ENCODE measurements around the gene LPIN1.

Gene LPIN1, protein sequence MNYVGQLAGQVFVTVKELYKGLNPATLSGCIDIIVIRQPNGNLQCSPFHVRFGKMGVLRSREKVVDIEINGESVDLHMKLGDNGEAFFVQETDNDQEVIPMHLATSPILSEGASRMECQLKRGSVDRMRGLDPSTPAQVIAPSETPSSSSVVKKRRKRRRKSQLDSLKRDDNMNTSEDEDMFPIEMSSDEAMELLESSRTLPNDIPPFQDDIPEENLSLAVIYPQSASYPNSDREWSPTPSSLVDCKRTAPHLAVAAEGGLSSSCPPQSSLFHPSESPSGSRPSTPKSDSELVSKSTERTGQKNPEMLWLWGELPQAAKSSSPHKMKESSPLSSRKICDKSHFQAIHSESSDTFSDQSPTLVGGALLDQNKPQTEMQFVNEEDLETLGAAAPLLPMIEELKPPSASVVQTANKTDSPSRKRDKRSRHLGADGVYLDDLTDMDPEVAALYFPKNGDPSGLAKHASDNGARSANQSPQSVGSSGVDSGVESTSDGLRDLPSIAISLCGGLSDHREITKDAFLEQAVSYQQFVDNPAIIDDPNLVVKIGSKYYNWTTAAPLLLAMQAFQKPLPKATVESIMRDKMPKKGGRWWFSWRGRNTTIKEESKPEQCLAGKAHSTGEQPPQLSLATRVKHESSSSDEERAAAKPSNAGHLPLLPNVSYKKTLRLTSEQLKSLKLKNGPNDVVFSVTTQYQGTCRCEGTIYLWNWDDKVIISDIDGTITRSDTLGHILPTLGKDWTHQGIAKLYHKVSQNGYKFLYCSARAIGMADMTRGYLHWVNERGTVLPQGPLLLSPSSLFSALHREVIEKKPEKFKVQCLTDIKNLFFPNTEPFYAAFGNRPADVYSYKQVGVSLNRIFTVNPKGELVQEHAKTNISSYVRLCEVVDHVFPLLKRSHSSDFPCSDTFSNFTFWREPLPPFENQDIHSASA

DNA sequence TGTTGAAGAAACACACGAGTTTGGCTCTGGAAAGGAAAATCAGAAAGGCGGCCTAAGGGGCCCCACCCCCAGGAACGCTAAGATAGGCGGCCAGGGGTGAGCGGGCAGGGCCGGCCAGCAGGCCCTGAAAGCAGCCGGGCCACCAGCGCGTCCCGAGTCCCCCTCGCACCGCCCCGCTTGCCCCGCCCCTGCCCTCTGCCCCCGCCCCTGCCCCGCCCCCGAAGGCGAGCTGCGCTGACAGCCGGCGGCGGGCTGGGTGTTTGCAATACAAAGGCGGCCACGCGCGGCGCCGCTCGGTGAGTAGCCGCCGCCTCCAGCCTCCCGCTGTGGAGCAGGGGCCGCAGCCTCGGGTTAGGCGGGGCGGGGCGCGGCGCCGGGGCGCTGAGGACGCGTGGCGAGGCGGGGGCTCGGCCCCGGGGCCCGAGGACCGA lies at the start of gene LPIN1:
LPIN1 (plus strand) TSS at position 257 of the 431 bp plus-strand sequence. CDS start 18,910 bp downstream, outside the sequence.
- peak; percentile 87 for DNase-seq

DNA sequence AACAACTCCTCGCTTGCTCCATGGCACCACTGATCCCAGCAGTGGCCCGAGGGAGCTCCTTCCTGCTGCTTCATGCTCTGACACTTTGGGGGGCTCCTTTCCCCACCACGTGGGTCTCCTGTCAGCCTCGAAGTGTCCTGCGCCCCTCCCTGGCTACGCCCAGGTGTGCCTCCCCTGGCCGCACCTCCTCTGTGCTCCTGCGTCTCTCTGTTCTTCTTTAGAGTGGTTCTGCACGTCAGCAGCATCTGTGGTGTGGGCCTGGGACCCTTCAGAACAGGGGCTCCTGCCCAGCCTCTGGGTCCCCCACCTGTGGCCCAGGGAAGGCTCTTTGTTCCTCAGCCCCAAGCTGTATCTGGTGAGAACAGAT lies 49.7 kb upstream of the LPIN1 start:
- DNase-seq, result no peak

DNA sequence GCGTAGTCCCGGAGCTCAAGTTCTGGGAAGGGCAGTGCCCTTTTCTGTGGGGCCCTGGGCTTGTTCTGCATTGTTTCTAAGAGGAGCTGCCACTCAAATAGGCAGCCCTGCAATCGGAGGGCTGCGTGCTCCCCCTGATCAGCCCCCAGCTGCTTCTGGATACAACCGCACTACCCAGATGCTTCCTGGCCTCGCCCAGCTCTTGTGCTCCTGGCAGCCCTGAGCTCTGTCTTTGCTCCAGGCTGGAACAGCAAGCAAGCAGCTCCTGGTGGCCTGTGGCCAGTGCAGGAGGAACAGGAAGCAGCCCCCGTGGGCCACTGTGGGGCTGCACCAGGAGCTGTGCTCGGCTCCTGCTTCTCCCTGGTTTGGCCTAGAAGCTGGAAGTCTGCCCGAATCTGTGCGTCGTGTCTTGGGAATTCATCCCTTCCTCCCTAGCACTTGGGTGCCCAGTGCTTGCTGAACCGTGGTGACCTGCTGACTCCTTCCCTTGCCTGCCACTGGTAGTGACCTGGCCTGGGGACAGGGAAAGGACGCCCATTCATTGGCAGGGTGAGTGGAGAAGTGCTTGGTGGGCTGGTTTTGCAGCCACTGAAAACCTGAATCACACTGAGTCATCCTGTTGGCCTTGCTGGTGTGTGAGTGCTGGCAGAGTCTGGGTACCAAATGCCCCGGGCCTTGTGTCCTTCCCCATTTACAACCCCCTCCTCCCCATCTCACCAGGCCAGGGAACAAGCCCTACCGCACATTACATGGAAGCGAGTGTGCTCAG lies 49.1 kb upstream of the LPIN1 start:
- DNase-seq, result peak; percentile 26

DNA sequence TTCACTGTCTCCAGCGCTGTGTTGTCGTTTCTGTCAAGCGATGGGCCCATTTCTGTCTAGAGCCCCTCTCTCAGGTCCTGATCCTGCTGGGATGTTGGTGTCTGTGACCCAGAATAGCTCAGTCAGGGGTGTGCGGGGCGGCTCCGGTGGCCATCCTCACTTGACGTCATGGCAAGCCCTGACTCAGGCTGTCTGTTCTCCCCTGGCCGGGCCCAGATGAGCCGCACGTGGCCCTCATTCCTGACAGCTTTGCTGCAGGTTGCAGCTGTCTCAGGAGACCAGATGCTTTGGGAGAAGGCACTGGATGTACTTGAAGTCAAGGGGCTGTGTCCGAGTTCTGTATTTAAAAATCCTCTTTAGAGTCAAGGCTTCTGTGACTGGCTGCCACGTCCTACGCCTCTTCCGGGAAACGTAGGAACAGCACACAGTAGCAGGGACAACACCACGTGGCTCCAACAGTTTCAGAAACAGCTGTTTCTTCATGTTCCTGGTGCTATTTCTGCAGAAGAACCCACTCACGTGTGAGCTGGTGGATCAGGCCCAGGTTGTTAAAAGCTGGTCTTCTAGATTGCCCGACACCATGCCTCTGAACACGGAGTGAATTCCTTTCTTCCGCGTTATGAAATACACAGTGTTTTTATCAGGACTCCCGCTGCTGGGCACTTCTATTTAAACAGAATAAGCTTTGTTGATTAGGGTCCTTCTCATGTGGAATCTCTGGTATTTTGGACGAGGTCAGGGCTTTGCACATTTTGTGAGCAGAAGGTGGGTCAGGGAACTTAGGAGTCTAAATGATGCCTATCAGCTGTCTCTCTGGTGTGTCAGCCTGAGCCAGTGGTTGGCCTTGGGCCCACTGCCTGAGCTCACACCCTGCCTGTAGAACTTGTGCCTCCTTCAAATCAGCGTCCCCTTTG lies 48.2 kb upstream of the LPIN1 start:
- DNase-seq, result peak; percentile 21

DNA sequence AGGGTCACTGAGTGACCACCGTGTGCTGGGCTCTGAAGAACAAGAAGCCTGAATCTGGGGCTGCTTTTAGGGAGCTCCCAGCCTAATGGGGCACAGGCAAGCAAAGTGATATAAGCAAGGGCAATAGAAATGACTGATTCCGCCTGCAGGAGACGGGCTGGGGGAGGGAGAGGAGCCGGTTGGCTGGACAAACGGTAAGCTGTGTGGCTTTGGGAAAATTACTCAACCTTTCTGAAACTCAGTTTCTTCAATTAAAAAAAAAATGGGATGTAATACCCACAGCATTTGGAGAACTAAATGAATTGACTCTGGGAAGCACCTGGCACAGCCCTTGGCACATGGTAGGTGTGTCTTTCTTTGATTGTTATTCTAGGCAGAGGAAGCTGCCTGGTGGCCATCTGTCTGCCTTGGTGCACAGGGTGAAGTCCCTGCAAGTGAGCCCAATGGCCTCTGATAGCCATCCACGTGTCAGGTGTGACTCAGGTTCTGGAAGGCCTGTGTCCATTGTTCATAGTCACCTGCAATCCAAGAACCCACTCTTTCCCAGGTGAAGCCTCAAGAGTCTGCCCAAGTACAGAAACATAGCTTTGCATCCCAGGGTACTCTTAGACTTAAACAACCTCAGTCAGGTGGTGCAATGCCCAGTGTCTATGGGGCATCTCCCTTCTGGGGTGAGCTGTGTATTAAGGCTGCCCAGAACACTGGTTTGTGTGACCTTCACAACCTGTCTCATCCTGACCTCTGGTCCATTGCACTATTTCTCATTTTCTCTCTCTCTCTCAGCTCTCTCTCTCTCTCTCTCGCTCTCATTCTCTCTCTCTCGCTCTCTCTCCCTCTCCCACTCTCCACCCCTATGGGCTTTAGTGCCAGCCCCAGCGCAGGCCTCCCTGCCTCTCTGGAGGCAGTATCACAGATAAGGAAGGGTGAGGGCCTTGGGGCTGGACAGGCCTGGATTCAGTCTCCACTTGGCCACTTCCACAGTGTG lies 46.5 kb upstream of the LPIN1 start:
- DNase-seq, result no peak

DNA sequence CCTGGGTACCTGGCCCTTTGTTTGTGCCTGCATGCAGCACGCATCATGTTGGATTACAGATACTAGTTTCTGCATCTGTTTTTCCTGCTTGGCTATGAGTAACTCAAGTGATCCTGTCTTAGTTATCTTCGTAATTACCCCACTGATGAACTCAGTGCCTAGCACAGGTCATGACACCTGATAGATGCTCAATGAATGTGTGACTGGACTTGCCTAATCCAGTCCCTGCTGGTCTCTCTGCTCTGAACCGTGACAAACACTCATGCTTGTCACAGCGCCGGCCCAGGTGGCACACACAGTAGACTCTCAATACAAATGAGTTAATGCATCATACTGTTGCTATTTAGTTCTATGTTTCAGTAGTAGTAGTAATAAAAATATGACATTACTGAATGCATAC lies 45.2 kb upstream of the LPIN1 start:
- DNase-seq, result no peak

DNA sequence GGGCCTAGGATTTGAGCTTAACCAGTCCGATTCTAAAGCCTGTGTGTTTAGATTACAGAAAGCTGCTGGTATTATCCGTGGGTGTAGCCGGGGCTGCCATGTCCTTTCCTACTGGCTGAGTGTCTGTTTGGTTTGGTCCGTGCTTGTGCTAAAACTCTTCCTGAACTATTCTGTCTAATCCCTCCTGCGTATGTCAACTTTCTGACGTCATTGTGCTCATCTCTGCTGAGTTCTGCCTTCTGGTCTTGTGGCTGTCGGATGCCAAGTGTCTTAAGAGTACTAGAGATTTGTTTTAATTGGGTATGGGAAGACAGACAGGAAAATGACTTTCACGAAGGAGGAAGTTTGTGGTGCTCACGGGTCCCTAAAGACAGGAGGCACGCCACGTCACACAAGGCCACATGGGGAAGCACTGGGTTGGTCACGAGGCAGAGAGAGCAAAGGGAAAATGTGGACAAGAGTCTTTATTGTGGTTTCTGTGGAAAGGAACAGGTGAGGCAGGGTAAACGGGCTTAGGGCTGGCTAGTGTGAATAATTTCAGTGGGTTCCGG lies 44.6 kb upstream of the LPIN1 start:
- peak; percentile 76 for DNase-seq

DNA sequence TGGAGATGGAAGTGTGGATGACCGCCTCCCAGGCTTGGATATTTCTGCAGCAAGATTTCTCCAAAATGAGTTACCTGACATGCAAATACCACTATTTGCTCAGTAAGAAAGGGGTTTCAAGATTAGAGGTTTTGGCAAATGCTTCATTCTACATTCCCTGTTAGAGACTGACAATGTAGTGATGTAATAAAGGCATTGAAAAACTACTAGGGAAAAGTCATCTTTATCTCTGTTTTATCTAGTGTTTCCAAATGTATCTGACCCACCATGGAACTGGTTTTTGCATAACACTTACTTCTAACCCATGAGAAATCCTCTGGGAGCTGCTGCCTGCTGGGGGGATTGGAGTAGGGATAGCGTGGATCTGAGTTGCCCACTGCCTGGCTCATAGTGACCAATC lies 43.5 kb upstream of the LPIN1 start:
- DNase-seq, result no peak

DNA sequence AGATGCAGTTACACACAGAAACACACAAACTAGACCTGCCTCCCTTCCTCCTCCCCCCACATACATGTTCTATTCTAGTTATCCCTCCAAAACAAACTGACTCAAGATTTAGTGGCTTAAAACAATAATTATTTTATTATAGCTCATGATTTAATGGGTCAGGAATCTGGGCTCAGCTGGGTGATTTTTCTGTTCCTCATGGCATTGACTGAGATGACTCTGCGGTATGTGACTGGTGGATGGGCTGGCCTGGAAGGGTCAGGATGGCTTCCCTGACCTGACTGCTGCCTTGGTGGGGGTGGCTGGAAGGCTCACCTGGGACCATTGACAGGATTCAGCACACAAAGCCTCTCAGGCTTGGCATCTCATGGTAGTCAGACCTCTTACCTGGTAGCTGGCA lies 42.7 kb upstream of the LPIN1 start:
- no peak for DNase-seq

DNA sequence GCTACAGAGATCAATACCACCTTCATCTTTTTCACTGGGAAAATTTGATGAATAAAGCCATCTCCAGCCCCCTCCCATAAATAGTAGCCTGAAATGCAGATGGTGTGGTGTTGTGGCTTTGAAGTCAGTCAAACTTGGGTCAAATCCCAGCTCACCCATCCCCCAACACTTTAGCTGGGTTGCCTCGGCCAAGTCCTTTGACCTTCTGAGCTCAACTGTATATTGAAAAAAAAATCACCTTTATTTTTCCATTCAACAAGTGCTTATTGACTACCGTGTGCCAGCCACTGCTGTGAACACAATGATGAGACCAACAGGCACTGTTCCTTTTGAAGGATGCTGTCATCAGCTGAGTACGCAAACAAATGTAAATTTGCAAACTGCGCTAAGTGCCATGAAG lies 41.4 kb upstream of the LPIN1 start:
- DNase-seq, result no peak

DNA sequence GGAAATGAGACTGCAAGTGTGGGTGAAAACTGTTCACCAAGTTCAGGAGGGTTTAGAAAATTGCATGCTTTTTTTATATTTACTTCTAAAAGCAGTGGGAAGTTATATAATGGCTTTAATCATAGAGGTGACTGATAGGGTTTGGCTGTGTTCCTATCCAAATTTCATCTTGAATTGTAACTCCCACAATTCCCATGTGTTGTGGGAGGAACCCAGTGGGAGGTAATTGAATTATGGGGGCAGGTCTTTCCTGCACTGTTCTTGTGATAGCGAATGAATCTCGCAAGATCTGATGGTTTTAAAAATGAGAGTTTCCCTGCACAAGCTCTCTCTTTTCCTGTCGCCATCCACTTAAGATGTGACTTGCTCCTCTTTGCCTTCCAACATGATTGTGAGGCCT lies 40.7 kb upstream of the LPIN1 start:
- DNase-seq, result no peak

DNA sequence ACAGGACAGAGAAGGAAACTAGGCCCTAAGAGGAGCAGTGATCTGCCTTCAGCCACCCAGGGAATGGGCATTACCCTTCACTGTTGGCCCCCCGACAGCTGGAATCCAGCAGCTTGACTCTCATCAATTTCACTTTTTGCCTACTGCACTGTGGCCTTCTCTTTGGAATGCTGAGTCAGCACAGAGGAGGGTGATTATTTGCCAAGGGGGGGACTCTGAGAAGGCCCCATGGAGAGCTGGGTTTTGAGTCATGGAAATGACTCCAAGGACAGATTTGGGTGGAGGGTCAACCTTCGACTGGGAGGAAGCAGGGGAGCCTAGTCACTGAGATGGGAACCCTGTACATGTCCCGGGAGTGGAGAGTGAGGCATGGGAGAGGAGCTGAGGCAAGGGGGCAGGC lies 38.3 kb upstream of the LPIN1 start:
- DNase-seq, result no peak

DNA sequence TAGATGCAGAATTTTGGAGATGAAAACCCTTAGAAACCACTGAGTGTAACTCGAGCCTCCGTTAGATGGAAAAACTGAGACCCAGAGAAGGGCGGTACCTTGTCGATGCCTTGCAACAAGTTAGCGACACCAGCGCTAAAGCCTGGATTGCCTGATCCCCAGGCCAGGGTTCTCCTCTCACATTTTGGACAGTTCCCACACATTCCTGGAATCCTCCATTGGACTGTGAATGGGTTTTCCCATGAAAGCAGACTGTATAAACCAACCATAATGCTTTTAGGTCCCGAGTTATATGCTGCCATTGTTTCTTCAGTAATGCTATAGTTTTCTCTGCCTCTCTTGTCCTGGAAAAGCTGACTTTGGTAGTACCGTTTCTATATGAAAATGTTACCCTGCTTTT lies 37.1 kb upstream of the LPIN1 start:
- no peak for DNase-seq

DNA sequence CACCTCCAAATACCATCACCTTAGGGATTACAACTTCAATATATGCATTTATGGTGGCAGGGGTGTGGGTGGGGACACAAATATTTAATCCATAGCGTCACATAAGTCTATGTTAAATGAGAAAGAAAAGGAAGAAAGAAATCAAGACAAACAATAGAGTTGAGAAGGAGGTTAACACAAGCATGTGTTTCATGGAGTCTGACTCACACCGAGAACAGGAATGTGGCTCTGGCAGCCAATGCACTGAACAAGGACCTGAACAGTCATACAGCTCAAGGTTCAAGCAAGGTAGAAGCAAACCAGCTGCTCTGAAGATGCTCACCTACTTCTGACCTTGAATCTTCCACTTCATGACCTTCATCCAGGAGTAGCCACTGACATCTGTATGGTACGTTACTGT lies 36.2 kb upstream of the LPIN1 start:
- DNase-seq, result no peak

DNA sequence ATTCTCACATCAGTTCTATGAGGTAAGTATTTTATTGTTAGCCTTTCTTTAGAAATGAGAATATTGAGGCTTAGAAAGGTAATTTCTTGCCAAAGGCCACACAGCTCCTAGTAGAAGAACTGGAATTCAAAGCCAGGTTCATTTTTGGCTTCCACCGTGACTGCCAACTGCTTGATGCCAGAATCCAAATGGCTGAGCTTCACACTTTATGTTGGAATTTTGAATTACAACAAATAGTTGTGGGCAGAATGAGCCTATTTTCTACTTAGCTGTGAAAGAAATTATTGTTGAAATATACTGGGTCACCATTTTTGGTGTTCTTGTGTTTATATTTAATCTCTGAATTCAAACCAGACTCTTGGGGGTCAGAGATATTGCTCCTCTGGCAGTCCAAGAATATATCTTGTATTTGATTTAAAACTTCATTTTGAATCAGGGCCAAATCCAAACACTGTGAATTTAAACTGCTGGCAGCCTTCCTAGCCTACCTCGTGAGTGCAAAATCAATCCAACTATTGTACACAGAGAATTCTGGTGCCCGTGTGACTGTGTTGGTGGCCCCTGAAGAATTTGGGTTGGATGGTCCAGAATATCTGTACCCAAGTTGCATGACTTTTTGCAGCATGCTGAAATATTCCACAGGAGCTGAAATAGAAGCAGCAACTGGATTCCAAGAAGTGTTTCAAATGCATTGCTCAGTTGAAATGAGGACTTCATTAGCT lies 35.6 kb upstream of the LPIN1 start:
- DNase-seq, result no peak

DNA sequence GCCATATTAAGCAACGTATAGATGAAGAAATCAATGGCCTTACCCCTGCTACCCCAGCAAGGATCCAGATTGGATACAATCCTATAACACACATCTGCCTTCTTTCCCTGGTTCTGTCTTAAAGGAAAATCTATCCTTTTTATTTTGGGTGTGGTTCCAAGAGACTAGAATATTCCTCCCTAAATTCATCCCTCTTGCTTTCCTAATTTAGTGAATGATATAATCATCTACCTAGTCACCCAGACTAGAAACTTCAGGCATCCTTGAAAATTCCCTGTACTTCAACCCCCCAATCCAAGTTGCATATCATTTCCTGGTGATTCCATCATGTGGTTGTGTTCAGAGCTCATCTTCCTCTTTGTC lies 35.1 kb upstream of the LPIN1 start:
- DNase-seq, result no peak

DNA sequence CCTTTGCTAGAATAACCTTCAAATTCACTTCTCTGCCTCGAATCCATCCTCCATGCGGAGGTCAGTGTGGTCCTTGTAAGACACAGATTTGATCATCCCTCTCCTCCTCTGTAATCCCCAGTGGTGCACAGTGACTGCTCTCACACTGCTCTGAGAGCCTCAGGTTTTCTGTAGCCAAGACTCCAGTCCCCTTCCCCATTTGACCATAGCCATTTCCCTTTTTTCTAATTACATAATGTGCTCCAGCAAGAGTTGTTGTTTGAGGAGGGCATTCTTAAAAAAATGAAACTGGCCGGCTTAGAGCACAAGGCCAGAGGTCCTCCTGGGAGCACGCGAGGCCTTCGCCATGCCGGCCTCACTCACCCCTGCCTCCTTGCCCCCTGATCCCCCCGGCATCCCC lies 34.7 kb upstream of the LPIN1 start:
- no peak for DNase-seq

DNA sequence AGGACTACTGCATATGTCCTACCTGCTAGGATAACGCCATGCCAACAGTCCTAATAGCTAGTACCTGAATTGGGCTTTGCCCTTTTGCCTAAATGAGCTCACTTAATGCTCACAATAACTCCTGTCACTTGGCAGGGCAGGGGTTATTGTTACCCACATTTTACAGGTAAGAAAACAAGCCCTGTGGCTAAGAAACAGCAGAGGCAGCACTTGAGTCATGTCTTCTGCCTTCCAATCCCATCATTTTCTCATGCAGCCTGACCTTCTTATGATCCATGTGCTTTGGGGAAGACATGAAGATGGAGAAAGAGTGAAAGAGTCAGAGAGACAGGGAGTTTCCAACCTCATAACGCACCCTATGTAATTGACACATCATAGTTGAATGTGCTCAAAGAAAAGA lies 33.6 kb upstream of the LPIN1 start:
- no peak for DNase-seq

DNA sequence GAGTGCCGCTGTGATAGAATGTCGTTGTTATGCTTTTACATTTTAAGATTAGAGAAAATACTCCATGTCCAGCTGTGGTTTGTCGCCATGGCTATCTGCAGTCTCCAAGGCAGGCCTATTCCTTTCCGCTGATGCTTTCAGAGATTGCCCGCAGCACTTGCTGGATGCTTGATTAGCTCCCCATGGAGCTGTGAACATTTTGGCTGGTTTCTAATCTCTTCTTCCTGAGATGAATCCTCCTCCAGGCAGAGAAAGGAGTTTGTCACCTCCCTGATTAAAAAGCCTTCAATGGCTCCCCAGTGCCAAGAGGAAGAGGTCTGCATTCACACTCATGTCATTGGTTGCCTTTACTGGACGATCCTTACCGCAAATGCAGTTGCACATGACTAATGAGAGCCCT lies 32.6 kb upstream of the LPIN1 start:
- DNase-seq, result no peak

Measured in CD4-positive, alpha-beta T cell treated with Interferon gamma for 1 hour (primary cell).